Nephron progenitor cell (in vitro differentiated cells): ENCODE data around the gene LACTBL1.

ENCODE experiments used
- DNase-seq: peaks from one replicate; pipeline ENCODE4 v3.0.0; 2021
- H3K27ac Mint-ChIP-seq: 2 replicates; pipeline ENCODE4 v1.8.0; 2021; ENCODE audit warnings: mild to moderate bottlenecking, moderate library complexity, mixed read lengths
- H3K27me3 Mint-ChIP-seq: 2 replicates; pipeline ENCODE4 v1.8.0; 2021; ENCODE audit warnings: mild to moderate bottlenecking, low read depth, mixed read lengths; ENCODE audit not compliant: poor library complexity
- H3K36me3 Mint-ChIP-seq: 2 replicates; pipeline ENCODE4 v1.8.0; 2021; ENCODE audit warnings: low read depth, mixed read lengths
- H3K4me1 Mint-ChIP-seq: 2 replicates; pipeline ENCODE4 v1.8.0; 2021; ENCODE audit warnings: mixed read lengths
- H3K4me3 Mint-ChIP-seq: 2 replicates; pipeline ENCODE4 v1.8.0; 2021; ENCODE audit warnings: mild to moderate bottlenecking, moderate library complexity, mixed read lengths
- H3K9me3 Mint-ChIP-seq: 2 replicates; pipeline ENCODE4 v1.8.0; 2021; ENCODE audit warnings: mild to moderate bottlenecking, moderate library complexity, mixed read lengths
- TF ChIP-seq, protein P1 (sequence below): fragments of 200-600 bp; sonication (generic); IDR thresholded peaks from 2 replicates; pipeline ENCODE4 v1.5.0; 2021; ENCODE audit warnings: antibody characterized with exemption

Gene LACTBL1

DNA sequence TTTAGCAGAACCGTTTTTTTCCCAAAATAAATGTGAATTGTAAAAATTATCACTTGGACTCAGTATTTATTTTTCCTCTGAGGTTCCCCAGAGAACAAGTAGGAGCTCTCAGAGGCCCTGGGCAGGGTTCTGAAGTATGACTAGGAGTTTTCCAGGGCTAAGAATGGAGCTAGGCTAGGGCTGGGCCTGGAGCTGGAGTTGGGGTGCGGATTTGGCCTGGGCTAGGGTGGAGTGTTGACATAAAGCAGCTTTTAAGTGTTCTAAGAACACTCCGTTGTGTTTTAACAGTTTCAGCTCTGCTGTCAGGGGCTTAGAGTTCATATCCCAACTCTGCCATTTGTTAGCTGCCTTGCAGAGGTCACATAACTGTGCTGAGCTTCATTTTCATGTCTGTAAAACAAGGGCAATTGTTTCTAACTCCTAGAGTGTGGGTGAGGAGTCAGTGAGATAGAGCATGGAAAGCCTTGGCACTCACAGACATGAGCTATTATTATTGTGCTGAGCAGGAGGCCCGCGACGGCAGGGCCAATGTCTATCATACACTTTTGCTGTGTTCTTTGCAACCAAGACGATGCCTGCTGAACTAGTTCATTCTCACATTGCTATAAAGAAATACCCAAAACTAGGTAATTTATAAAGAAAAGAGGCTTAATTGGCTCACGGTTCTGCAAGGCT, 51.1 kb downstream of the LACTBL1 start:
- Mint-ChIP-seq H3K9me3 (peaks cover 4% of the 10 kb centered on the region), H3K4me3 (no peak overlapping the region), H3K36me3 (no peaks in the 10 kb centered on the region), H3K27ac (no peak overlapping the region), H3K27me3 (peaks cover 16% of the 10 kb centered on the region), H3K4me1 (peaks cover 35% of the 10 kb centered on the region)
- TF ChIP-seq, protein P1, sequence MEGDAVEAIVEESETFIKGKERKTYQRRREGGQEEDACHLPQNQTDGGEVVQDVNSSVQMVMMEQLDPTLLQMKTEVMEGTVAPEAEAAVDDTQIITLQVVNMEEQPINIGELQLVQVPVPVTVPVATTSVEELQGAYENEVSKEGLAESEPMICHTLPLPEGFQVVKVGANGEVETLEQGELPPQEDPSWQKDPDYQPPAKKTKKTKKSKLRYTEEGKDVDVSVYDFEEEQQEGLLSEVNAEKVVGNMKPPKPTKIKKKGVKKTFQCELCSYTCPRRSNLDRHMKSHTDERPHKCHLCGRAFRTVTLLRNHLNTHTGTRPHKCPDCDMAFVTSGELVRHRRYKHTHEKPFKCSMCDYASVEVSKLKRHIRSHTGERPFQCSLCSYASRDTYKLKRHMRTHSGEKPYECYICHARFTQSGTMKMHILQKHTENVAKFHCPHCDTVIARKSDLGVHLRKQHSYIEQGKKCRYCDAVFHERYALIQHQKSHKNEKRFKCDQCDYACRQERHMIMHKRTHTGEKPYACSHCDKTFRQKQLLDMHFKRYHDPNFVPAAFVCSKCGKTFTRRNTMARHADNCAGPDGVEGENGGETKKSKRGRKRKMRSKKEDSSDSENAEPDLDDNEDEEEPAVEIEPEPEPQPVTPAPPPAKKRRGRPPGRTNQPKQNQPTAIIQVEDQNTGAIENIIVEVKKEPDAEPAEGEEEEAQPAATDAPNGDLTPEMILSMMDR: no peak
- DNase-seq: no peak

DNA sequence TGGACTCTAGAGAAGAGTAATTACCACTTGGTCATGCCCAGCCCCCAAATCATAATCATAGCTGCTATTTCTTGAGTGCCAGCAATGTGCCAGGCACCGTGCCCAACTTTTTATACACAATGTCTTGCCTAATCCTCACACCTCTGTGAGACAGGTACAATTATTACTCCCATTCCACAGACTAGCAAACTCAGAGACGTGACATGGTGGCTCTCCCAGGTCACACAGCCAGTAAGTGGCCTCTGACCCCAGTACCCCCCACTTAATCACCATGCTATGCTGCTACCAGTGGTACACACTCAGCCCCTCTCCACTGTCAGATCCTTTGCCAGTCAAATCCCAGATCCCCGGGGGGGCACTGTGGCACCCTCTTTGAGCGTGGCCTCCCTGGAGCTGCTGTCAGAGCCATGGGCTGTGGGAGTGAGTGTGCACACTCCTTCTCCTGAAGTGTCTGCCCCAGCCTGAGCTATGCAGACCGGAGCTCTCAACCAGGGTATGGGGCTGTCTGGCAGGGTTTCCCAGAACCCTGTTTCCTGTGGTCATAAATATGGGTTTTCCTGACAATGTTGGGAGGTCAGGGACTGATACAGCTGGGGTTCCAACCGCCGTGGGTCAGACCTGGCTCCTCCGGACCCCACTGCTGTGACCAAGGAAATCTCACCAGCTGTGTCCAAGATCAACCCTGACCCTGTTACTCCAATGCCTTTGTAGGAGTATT, 51.8 kb downstream of the LACTBL1 start:
- TF ChIP-seq, protein P1: no peak
- DNase-seq: no peak
- H3K4me1 Mint-ChIP-seq: peaks cover 35% of the 10 kb centered on the region
- H3K27ac Mint-ChIP-seq: no peak overlapping the region
- H3K9me3 Mint-ChIP-seq: peaks cover 4% of the 10 kb centered on the region
- no peak overlapping the region for H3K4me3 Mint-ChIP-seq
- H3K27me3 Mint-ChIP-seq: peaks cover 16% of the 10 kb centered on the region
- no peaks in the 10 kb centered on the region for H3K36me3 Mint-ChIP-seq

DNA sequence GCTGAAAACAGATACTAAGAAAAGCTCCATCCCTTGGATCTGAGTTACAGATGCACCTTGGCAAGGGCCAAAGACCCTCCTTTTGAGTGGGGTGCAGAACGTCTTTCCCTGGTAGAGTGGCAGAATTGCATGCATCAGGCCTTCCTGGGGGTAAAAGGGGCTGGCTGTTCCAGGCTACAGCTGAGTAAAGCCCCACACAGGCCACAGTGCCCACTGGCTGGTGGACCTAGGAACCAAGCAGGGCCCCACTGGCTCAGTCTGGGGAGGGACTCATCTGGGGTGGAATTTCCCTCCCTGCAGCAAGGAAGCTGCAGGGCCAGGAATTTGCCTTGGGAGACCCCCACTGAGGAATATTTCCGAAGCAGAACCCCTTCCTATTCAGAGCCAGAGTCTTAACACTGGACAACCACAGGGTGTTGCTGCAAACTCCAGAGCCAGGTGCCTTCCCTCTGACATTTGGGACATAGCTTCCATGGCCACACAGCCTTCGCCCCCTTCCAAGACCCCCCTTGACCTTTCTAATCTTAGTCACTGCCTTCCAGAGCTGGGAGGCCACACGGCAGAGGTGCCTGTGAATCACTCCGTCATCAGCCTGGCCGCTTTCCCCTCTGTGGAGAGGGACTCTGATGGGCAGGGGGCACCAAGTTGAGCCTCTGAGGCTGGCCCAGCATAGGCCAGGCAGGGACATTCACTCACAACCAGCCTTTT, 52.5 kb downstream of the LACTBL1 start:
- Mint-ChIP-seq H3K4me1 (peaks cover 39% of the 10 kb centered on the region), H3K27ac (no peak overlapping the region), H3K27me3 (peaks cover 21% of the 10 kb centered on the region), H3K9me3 (peaks cover 4% of the 10 kb centered on the region), H3K4me3 (no peak overlapping the region), H3K36me3 (no peaks in the 10 kb centered on the region)
- DNase-seq: no peak
- TF ChIP-seq, protein P1: no peak

DNA sequence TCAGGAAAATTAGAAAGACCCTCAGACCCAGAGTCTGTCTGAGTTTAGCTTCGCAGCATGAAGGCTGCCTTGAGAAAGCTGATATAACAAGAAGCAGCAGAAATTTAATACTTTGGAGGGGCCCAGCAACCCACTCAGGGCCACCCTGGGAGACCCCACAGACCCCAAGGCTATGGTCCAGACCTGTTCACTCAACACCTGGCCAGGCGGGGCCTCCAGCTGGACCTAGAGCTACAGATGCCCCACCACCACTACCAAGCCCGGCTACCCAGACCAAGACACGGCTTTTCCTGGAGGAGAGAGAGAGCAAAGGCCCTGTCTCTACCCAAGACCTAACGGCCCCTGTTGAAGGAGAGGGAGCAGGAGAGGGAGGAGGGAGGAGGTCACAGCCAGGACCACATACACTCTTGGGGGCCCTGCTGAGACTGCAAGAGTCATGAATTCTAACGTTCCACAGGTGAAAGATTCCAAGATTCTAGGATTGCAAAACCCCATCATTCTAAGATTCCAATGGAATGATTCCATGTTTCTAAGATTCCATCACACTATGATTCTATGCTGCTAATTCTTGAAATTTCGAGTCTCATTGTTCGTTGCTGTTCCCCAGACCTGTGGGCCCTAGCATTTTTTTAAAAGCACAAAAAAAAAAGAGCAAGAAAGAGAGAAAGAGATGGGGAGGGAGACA, 53.2 kb downstream of the LACTBL1 start:
- peaks cover 43% of the 10 kb centered on the region for H3K4me1 Mint-ChIP-seq
- H3K9me3 Mint-ChIP-seq: peaks cover 4% of the 10 kb centered on the region

DNA sequence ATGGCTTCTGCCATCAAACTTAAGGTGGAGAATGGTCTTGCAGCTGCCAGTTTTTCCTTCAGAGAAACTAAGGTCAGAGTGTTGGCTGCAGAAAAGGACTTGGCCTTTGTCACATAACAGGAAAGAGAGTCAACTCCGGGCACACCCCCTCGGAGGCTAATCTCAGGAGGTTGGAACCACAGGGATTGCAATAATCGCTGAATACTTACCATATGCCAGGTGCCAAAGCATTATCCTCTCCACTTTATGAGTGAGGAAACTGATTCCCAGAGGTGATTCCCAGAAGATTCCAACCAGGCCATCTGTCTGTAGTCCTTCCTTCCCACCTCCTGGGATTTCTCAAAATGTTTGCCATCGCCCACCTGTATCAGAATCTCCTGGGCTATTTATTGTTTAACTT, 54.0 kb downstream of the LACTBL1 start:
- no peak overlapping the region for H3K27ac Mint-ChIP-seq
- TF ChIP-seq, protein P1: no peak
- peaks cover 4% of the 10 kb centered on the region for H3K9me3 Mint-ChIP-seq
- no peak overlapping the region for H3K4me3 Mint-ChIP-seq
- H3K36me3 Mint-ChIP-seq: peaks cover 2% of the 10 kb centered on the region
- peaks cover 25% of the 10 kb centered on the region for H3K27me3 Mint-ChIP-seq
- DNase-seq: no peak
- H3K4me1 Mint-ChIP-seq: peaks cover 49% of the 10 kb centered on the region

More for the DNA sequence above, 53.2 kb downstream of the LACTBL1 start:
- peaks cover 21% of the 10 kb centered on the region for H3K27me3 Mint-ChIP-seq
- TF ChIP-seq, protein P1: no peak
- no peaks in the 10 kb centered on the region for H3K36me3 Mint-ChIP-seq
- no peak overlapping the region for H3K27ac Mint-ChIP-seq
- H3K4me3 Mint-ChIP-seq: no peak overlapping the region
- DNase-seq: no peak
